ENCODE results near the gene RPGR.

DNA sequence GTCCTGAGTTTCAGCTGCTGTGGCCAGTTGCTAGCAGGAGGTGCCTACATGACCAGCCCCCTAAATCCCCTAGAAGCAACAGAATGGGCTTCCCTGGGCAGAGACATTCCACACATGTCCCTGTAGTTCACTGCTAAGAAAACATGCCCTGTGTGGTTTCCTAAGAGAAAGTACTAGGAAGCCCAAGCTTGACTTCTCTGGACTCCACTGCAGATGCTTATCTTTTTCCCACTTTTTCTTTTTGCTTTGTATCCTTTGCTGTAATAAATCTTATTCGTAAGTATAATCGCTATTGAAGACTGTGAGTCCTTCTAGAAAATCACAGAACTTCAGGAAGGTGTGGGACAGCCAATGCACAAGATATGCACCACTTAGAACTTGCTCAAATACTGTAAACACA is 15.6 kb downstream of the RPGR start:
- TF ChIP-seq, protein P1, sequence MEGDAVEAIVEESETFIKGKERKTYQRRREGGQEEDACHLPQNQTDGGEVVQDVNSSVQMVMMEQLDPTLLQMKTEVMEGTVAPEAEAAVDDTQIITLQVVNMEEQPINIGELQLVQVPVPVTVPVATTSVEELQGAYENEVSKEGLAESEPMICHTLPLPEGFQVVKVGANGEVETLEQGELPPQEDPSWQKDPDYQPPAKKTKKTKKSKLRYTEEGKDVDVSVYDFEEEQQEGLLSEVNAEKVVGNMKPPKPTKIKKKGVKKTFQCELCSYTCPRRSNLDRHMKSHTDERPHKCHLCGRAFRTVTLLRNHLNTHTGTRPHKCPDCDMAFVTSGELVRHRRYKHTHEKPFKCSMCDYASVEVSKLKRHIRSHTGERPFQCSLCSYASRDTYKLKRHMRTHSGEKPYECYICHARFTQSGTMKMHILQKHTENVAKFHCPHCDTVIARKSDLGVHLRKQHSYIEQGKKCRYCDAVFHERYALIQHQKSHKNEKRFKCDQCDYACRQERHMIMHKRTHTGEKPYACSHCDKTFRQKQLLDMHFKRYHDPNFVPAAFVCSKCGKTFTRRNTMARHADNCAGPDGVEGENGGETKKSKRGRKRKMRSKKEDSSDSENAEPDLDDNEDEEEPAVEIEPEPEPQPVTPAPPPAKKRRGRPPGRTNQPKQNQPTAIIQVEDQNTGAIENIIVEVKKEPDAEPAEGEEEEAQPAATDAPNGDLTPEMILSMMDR (IDR thresholded peaks at IDR 0.05 in 8 of 11, conservative IDR thresholded peaks at IDR 0.05 in 3 of 11) = no peak
- TF ChIP-seq POLR2AphosphoS5 (IDR thresholded peaks at IDR 0.05) = no peak
